Stimulated activated CD4-positive, alpha-beta T cell treated with anti-CD3 and anti-CD28 coated beads, Interleukin-4, amount 100 ng/mL, for 48 hours (primary cell): ENCODE measurements around the gene METTL3.
"Not testable (repeated sequence)": the region's sequence is repeated elsewhere in the genome, so short reads cannot be mapped to it uniquely, and the experiment has no call there.

Experiments
- DNase-seq, 2 donors: peaks; one replicate each; pipeline ENCODE4 v3.0.0-alpha.2; 2020; ENCODE audit warnings: low read depth in 2 of 2

Gene METTL3

GRCh38 chr14:21510735-21511657 lies at the start of gene METTL3:
Gene METTL3 (minus strand): TSS chr14:21511340. CDS start chr14:21511223, 117 bp downstream.
- peak; percentile 80 to 87 for DNase-seq

GRCh38 chr14:21558703-21559170 lies 47.6 kb upstream of the METTL3 start:
- DNase-seq: no peak

- DNase-seq: peak; percentile 63 to 69
Observed at GRCh38 chr14:21557084-21557901, 46.2 kb upstream of the METTL3 start.

GRCh38 chr14:21556378-21557083 lies 45.4 kb upstream of the METTL3 start:
- DNase-seq: no peak

GRCh38 chr14:21553266-21553665 lies 42.1 kb upstream of the METTL3 start:
- DNase-seq: no peak

GRCh38 chr14:21544588-21544987 lies 33.4 kb upstream of the METTL3 start:
- DNase-seq: not testable (repeated sequence)

- DNase-seq: no peak
Observed at GRCh38 chr14:21543963-21544362, 32.8 kb upstream of the METTL3 start.

- DNase-seq: no peak
Observed at GRCh38 chr14:21543521-21543960, 32.4 kb upstream of the METTL3 start.

- DNase-seq: no peak
Observed at GRCh38 chr14:21541413-21542074, 30.4 kb upstream of the METTL3 start.

GRCh38 chr14:21539189-21539940 lies 28.2 kb upstream of the METTL3 start:
- DNase-seq: no peak

GRCh38 chr14:21537090-21537424 lies 25.9 kb upstream of the METTL3 start:
- DNase-seq: no peak

- DNase-seq: no peak
Observed at GRCh38 chr14:21536418-21537089, 25.4 kb upstream of the METTL3 start.

- no peak for DNase-seq
Observed at GRCh38 chr14:21535545-21536417, 24.6 kb upstream of the METTL3 start.

- no peak for DNase-seq
Observed at GRCh38 chr14:21534576-21534975, 23.4 kb upstream of the METTL3 start.

- no peak for DNase-seq
Observed at GRCh38 chr14:21533294-21533693, 22.2 kb upstream of the METTL3 start.

- DNase-seq: no peak
Observed at GRCh38 chr14:21529515-21529914, 18.4 kb upstream of the METTL3 start.

- no peak for DNase-seq
Observed at GRCh38 chr14:21528381-21529348, 17.5 kb upstream of the METTL3 start.

- no peak for DNase-seq
Observed at GRCh38 chr14:21527318-21527679, 16.2 kb upstream of the METTL3 start.
